Large intestine (tissue), 3 donors: ENCODE data around the gene NAA25. TPM values are rescaled to one million over a fixed set of nuclear protein-coding genes. Genes with fewer than 3 reads are reported as not detected.
"Not testable (repeated sequence)": the region's sequence is repeated elsewhere in the genome, so short reads cannot be mapped to it uniquely, and the experiment has no call there.

Experiments used
- DNase-seq, 2 donors: peaks; one replicate each; pipeline versions ENCODE4 v3.0.0 to v3.0.0-alpha.2; 2013
- H3K27ac ChIP-seq: one replicate; pipeline ENCODE4 v1.5.1; 2013; ENCODE audit warnings: low read length
- H3K27me3 ChIP-seq: 2 replicates; pipeline ENCODE4 v1.6.1; 2013; ENCODE audit warnings: low read length; ENCODE audit not compliant: control insufficient read depth, insufficient read depth
- H3K36me3 ChIP-seq: 2 replicates; pipeline ENCODE4 v1.6.1; 2013; ENCODE audit warnings: low read length; ENCODE audit not compliant: control insufficient read depth, insufficient read depth
- H3K4me1 ChIP-seq: one replicate; pipeline ENCODE4 v1.6.1; 2013; ENCODE audit warnings: low read length; ENCODE audit not compliant: control insufficient read depth, insufficient read depth
- H3K4me3 ChIP-seq: one replicate; pipeline ENCODE4 v1.5.1; 2013; ENCODE audit warnings: low read length
- H3K9me3 ChIP-seq: one replicate; pipeline ENCODE4 v1.6.1; 2013; ENCODE audit warnings: mild to moderate bottlenecking, low read depth, low read length, moderate library complexity; ENCODE audit not compliant: control insufficient read depth
- WGBS: methylation state at CpG from one replicate; pipeline ENCODE4 v1.1.5; 2013; ENCODE audit warnings: low lambda C conversion rate; ENCODE audit not compliant: insufficient coverage; 5-methylcytosine and 5-hydroxymethylcytosine counted together
- polyA plus RNA-seq: library from polyadenylated mRNA; unstranded; fragments of 120-200 nt; gene quantifications from one replicate; pipeline ENCODE4 v1.2.1, GENCODE V29; 2013

The NAA25 gene
- polyA plus RNA-seq, 1 donor = 19.4 TPM

DNA sequence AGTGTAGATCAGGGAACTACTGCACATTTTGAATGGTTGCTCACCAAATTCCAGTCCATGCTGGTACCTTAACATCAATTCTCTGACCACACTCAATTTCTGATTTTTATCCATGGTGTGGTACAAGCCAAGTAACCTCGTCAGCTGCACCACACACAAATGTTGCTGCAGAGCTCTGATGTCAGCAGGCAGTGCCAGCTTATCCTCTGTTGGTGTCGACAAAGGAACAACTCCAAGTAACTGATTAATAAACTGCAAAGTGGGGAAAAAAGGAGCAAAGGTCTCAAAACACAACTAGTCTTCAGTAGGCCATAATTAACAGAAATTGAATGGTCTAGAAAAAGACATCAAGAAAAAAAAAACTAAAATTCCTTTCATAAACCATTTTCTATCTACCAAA, 47.4 kb downstream of the NAA25 start:
- no peak overlapping the region for H3K27ac ChIP-seq
- peak; percentile 25 to 59 for DNase-seq
- WGBS = no CpG with 5 or more reads among the region's 2 CpGs
- H3K36me3 ChIP-seq = peaks cover 63% of the 10 kb centered on the region
- H3K27me3 ChIP-seq = no peaks in the 10 kb centered on the region
- H3K4me3 ChIP-seq = no peak overlapping the region
- no peaks in the 10 kb centered on the region for H3K4me1 ChIP-seq
- no peaks in the 10 kb centered on the region for H3K9me3 ChIP-seq

- WGBS = 100% methylated on average over 3 of the region's 13 CpGs
- Histone ChIP-seq H3K27ac (no peak overlapping the region), H3K4me3 (no peak overlapping the region), H3K4me1 (no peaks in the 10 kb centered on the region), H3K36me3 (peaks cover 72% of the 10 kb centered on the region), H3K27me3 (no peaks in the 10 kb centered on the region), H3K9me3 (no peaks in the 10 kb centered on the region)
- no peak for DNase-seq
Observed at GRCh38 chr12:112049351-112049750, 59.2 kb downstream of the NAA25 start.

- Histone ChIP-seq H3K27ac (no peak overlapping the region), H3K4me3 (no peak overlapping the region), H3K9me3 (no peaks in the 10 kb centered on the region), H3K36me3 (peaks cover 64% of the 10 kb centered on the region), H3K27me3 (no peaks in the 10 kb centered on the region), H3K4me1 (no peaks in the 10 kb centered on the region)
- 80% methylated on average over 1 of the region's 4 CpGs for WGBS
- no peak for DNase-seq
Observed at GRCh38 chr12:112046003-112046402, 62.6 kb downstream of the NAA25 start.

DNA sequence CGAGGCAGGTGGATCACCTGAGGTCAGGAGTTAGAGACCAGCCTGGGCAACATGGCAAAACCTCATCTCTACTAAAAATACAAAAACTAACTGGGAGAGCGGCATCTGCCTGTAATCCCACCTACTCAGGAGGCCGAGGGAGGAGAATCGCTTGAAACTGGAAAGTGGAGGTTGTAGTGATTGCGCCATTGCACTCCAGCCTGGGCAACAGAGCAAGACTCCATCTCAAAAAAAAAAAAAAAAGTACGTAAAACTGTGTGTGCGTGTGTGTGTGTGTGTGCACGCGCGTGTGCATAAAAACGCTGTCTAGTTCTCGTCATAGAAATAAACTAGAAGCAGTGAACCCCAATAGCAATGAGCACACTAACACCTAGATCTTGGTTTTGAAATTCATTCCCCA, 72.0 kb downstream of the NAA25 start:
- H3K4me1 ChIP-seq, DNase-seq, H3K9me3 ChIP-seq, H3K4me3 ChIP-seq, H3K27ac ChIP-seq, H3K27me3 ChIP-seq: not testable (repeated sequence)
- peaks cover 49% of the 10 kb centered on the region for H3K36me3 ChIP-seq
- 100% methylated on average over 3 of the region's 12 CpGs for WGBS

GRCh38 chr12:112035219-112035785, 73.3 kb downstream of the NAA25 start:
- Histone ChIP-seq H3K4me1 (no peaks in the 10 kb centered on the region), H3K27me3 (no peaks in the 10 kb centered on the region), H3K9me3 (no peaks in the 10 kb centered on the region), H3K36me3 (peaks cover 59% of the 10 kb centered on the region), H3K4me3 (no peak overlapping the region), H3K27ac (no peak overlapping the region)
- no CpG with 5 or more reads among the region's 4 CpGs for WGBS
- no peak for DNase-seq

DNA sequence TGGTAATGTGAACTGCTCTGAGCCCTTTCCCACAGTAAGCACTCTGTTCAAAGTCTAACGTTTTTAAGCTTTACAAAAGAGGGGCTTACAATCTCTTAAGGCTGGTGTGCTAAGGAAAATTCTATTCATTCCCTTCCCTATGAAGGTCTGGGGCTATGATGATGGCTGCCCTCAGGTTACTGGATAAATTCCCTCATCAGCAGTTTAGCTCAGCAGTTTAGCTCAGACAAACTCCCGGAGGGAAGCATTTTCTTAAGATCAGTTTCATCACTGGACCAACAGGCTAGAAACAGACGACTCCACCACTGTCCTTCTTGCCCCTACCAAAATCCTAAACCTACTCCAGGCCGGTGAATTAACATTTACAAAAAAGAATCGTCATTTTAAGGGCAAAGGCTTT, 76.3 kb downstream of the NAA25 start:
- H3K4me1 ChIP-seq = no peaks in the 10 kb centered on the region
- H3K9me3 ChIP-seq = no peaks in the 10 kb centered on the region
- no peak for DNase-seq
- H3K27ac ChIP-seq = no peak overlapping the region
- no CpG with 5 or more reads among the region's 5 CpGs for WGBS
- no peaks in the 10 kb centered on the region for H3K27me3 ChIP-seq
- H3K36me3 ChIP-seq = peaks cover 47% of the 10 kb centered on the region
- H3K4me3 ChIP-seq = no peak overlapping the region

- DNase-seq = no peak
- H3K4me3 ChIP-seq = no peak overlapping the region
- no peaks in the 10 kb centered on the region for H3K9me3 ChIP-seq
- no peaks in the 10 kb centered on the region for H3K27me3 ChIP-seq
- peaks cover 47% of the 10 kb centered on the region for H3K36me3 ChIP-seq
- no peaks in the 10 kb centered on the region for H3K4me1 ChIP-seq
- H3K27ac ChIP-seq = no peak overlapping the region
- 84% methylated on average over 2 of the region's 2 CpGs for WGBS
Observed at GRCh38 chr12:112031472-112031871, 77.1 kb downstream of the NAA25 start.

DNA sequence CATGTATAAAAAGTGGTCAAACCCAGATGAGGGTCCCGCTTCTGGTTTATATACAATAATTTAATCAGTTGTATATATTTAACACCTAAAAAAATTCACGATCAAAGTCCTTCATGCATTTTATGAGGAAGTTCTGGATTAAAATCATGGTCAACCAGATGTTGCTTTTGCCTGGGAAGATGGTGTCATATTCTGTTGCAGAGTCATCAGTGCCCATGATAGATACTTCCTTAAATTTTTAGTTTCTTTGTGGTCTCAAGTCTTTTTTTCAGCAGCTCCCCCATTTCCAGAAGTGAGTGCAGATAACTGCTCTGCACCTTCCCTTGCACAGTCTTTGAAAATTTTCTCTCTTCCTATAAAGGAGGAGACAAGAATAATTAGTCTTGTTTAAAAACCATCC, 79.3 kb downstream of the NAA25 start:
- DNase-seq = no peak
- Histone ChIP-seq H3K4me3 (no peak overlapping the region), H3K4me1 (no peaks in the 10 kb centered on the region), H3K9me3 (no peaks in the 10 kb centered on the region), H3K27ac (no peak overlapping the region), H3K36me3 (peaks cover 43% of the 10 kb centered on the region), H3K27me3 (no peaks in the 10 kb centered on the region)
- WGBS = no CpG with 5 or more reads among the region's 2 CpGs

DNA sequence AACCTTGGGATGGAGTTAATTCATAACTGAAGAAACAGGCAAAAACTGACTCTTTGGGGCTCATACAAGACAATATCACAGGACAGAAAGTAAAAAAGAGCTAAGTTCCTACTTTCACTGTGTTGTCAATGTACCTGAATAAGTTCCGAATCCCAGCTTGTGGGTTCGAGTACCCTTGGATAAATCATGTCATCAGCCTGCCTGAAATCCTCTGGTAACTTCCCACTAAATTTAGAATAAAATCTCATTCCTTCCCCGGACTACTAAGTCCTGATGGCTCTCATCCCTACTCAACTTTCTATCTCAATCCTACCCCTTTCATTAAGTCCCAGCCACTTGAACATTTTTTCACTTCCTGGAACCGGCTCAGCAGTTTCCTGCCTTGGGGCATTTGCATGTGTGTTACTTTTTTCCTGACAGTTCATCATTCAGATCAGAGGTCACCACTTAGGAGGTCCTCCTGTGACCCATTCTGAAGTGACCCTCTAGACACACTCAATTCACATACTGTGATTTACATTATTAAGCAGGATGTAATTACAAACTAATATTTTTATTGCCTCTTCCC, 82.7 kb downstream of the NAA25 start:
- Histone ChIP-seq H3K27ac (no peak overlapping the region), H3K36me3 (peaks cover 46% of the 10 kb centered on the region), H3K9me3 (no peaks in the 10 kb centered on the region), H3K4me3 (no peak overlapping the region), H3K27me3 (no peaks in the 10 kb centered on the region), H3K4me1 (no peaks in the 10 kb centered on the region)
- DNase-seq = no peak
- WGBS = 100% methylated on average over 1 of the region's 4 CpGs

DNA sequence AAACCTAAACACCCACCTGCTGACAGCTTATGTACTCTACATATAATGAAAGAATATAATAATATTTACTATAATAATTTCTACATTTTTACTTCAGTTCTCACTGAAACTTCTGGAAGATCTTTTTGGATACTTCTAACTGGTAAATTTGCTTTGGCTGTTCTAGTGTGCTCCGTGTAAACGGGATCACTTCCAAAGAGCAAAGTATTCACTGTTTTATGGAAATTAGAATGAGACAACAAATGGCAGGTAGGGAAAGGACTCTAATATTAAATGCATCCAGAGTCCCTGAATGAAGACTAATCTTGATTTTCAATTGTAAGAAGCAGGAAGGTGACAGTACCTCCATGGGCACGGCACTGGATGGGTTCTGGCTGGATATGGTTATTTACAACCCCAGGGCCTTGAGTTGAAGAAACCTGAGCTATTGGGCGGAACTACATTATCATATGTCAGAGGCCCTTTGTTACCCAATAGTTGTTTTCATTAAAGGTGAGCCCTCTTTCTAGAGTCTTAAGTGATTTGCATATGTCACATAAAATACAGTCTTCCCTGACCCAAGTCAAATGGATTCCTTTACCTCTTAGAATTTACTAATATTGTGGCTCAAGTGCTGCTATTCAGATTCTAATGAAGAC, 84.7 kb downstream of the NAA25 start:
- H3K9me3 ChIP-seq = no peaks in the 10 kb centered on the region
- no peak overlapping the region for H3K4me3 ChIP-seq
- DNase-seq = no peak
- no peaks in the 10 kb centered on the region for H3K4me1 ChIP-seq
- no CpG with 5 or more reads among the region's 4 CpGs for WGBS
- H3K27me3 ChIP-seq = no peaks in the 10 kb centered on the region
- no peak overlapping the region for H3K27ac ChIP-seq
- H3K36me3 ChIP-seq = peaks cover 54% of the 10 kb centered on the region
